K562 (cell line): ENCODE data around the gene EXOSC2. TPM values are rescaled to one million over a fixed set of nuclear protein-coding genes. Genes with fewer than 3 reads are reported as not detected.

Experiments
- CBX8 ChIP-seq: fragments of 200-600 bp; sonication (generic); IDR thresholded peaks from 2 replicates; pipeline ENCODE4 v1.6.1; 2012; ENCODE audit warnings: borderline replicate concordance, mixed run types, low read depth, mild to moderate bottlenecking, moderate library complexity, mixed read lengths, low read length, control low read depth, inconsistent platforms; ENCODE audit not compliant: poor library complexity, severe bottlenecking; ENCODE audit errors: extremely low read depth
- DDX20 ChIP-seq: fragments of 450-650 bp; IDR thresholded peaks from 2 replicates; pipeline ENCODE4 v1.6.1; 2016; ENCODE audit warnings: missing genetic modification characterization, low read depth, mild to moderate bottlenecking, missing compliant biosample characterization, moderate library complexity
- DMBX1 ChIP-seq: fragments of 250-450 bp; sonication (Bioruptor Pico); IDR thresholded peaks from 2 replicates; pipeline ENCODE4 v1.8.0; 2022; ENCODE audit warnings: inconsistent platforms, mild to moderate bottlenecking, moderate library complexity, borderline replicate concordance
- HOXB6 ChIP-seq: fragments of 250-450 bp; sonication (Bioruptor Pico); IDR thresholded peaks from 2 replicates; pipeline ENCODE4 v1.5.1; 2022; ENCODE audit warnings: mild to moderate bottlenecking, borderline replicate concordance
- IFI16 ChIP-seq: fragments of 250-450 bp; sonication (Bioruptor Pico); IDR thresholded peaks from 2 replicates; pipeline ENCODE4 v2.1.2; 2022; ENCODE audit warnings: mild to moderate bottlenecking, inconsistent platforms
- MCM7 ChIP-seq, 2 experiments: fragments of 450-650 bp; IDR thresholded peaks; 2 replicates each; pipeline ENCODE4 v1.6.1; 2016 to 2018
- U2AF1 ChIP-seq: fragments of 200-400 bp; formaldehyde crosslinking; optimal IDR thresholded peaks from 2 replicates; pipeline ENCODE3; 2017; ENCODE audit warnings: mild to moderate bottlenecking, low read depth, low read length, moderate library complexity
- ZNF175 ChIP-seq: fragments of 200-800 bp; sonication (Bioruptor generic); IDR thresholded peaks from 2 replicates; pipeline ENCODE4 v1.6.1; 2016; ENCODE audit warnings: low read depth, mild to moderate bottlenecking, missing genetic modification characterization, missing compliant biosample characterization
- polyA plus RNA-seq, 8 experiments: library from polyadenylated mRNA; depleted of rRNA in 4 of 8; stranded (reverse) in 5 of 8; unstranded in 3 of 8; fragments of >200 nt; fragmentation: Nextera tagmentation in 2 of 8; fragmentation: Illumina TruSeq in 1 of 8; extraction: Ambion mirVana in 2 of 8; extraction: Trizol in 1 of 8; gene quantifications; 2 replicates each; pipeline versions ENCODE4 v1.2.1 to v1.2.3, GENCODE V29; 2011 to 2014; ENCODE audit warnings: inconsistent platforms in 1 of 8, missing spikeins in 1 of 8
- total RNA-seq, 7 experiments: library from RNA; depleted of rRNA in 6 of 7; stranded (reverse); fragments of >200 nt in 6 of 7; fragmentation: Illumina TruSeq in 2 of 7; extraction: Trizol in 2 of 7; gene quantifications; 2 replicates each; pipeline versions ENCODE4 v1.2.1 to v1.2.3, GENCODE V29; 2011 to 2021; ENCODE audit warnings: low replicate concordance in 1 of 7
- TF ChIP-seq, protein P1 (sequence below): sonication (generic); formaldehyde crosslinking; IDR thresholded peaks from 2 replicates; pipeline ENCODE4 v1.8.0; 2022; ENCODE audit warnings: mild to moderate bottlenecking, missing genetic modification reagents, borderline replicate concordance
- TF ChIP-seq, protein P2 (sequence below): sonication (generic); formaldehyde crosslinking; IDR thresholded peaks from 2 replicates; pipeline ENCODE4 v1.8.0; 2022; ENCODE audit warnings: missing genetic modification reagents, mild to moderate bottlenecking, borderline replicate concordance
- TF ChIP-seq, protein P3 (sequence below): fragments of 150-350 bp; IDR thresholded peaks from 2 replicates; pipeline ENCODE4 v1.6.1; 2014; ENCODE audit warnings: low read depth, mild to moderate bottlenecking, low read length, borderline replicate concordance
- TF ChIP-seq, protein P4 (sequence below): fragments of 450-650 bp; IDR thresholded peaks from 2 replicates; pipeline ENCODE4 v1.6.1; 2018; ENCODE audit not compliant: partially characterized antibody

The EXOSC2 gene
- total and polyA plus RNA-seq, 9 of the 15 experiments (the other 6 are each of a cell fraction or from before 2014, with no cell fraction given), result 46.0 to 101 (median 77.6) TPM

DNA sequence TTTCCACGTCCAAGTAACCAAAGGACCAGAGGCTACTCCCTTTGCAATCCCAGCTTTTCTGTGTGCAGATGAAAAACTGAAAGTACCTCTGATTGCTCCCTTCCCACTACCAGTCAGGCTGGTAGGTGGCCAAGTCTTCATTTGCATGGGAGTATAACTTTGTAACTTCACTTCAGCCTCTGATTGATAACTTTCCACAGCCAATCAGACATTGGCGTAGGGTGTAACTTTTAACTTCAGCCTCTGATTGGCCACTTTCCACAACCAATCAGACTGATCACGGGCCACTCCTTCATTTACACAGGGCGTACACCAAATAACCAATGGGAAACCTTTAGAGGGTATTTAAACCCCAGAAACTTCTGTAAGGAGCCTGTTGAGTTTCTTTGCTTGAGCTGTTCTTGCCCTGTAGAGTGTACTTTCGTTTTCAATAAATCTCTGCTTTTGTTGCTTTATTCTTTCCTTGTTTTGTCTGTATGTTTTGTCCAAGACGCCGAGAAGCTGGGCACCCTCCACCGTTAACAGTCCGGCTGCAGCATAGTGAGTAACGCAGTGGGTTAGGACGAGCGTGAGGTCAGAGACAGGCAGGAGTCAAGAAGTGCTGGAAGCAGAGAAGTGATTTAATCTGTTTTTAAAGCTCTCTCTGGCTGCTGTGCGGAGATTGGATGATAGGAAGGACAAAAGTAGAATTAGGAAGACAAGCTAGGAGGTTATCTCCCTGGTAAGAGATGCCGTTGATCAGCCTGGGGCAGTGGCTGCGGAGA, 3.5 kb upstream of the EXOSC2 start (continued):
- TF ChIP-seq, protein P1, sequence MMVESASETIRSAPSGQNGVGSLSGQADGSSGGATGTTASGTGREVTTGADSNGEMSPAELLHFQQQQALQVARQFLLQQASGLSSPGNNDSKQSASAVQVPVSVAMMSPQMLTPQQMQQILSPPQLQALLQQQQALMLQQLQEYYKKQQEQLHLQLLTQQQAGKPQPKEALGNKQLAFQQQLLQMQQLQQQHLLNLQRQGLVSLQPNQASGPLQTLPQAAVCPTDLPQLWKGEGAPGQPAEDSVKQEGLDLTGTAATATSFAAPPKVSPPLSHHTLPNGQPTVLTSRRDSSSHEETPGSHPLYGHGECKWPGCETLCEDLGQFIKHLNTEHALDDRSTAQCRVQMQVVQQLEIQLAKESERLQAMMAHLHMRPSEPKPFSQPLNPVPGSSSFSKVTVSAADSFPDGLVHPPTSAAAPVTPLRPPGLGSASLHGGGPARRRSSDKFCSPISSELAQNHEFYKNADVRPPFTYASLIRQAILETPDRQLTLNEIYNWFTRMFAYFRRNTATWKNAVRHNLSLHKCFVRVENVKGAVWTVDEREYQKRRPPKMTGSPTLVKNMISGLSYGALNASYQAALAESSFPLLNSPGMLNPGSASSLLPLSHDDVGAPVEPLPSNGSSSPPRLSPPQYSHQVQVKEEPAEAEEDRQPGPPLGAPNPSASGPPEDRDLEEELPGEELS (CRISPR knock-in tag), result no peak
- TF ChIP-seq MCM7 (IDR thresholded peaks at IDR 0.05), result no peak
- no peak for TF ChIP-seq ZNF175 (CRISPR knock-in tag)
- TF ChIP-seq CBX8, result no peak
- TF ChIP-seq, protein P2, sequence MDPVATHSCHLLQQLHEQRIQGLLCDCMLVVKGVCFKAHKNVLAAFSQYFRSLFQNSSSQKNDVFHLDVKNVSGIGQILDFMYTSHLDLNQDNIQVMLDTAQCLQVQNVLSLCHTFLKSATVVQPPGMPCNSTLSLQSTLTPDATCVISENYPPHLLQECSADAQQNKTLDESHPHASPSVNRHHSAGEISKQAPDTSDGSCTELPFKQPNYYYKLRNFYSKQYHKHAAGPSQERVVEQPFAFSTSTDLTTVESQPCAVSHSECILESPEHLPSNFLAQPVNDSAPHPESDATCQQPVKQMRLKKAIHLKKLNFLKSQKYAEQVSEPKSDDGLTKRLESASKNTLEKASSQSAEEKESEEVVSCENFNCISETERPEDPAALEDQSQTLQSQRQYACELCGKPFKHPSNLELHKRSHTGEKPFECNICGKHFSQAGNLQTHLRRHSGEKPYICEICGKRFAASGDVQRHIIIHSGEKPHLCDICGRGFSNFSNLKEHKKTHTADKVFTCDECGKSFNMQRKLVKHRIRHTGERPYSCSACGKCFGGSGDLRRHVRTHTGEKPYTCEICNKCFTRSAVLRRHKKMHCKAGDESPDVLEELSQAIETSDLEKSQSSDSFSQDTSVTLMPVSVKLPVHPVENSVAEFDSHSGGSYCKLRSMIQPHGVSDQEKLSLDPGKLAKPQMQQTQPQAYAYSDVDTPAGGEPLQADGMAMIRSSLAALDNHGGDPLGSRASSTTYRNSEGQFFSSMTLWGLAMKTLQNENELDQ (CRISPR knock-in tag), result no peak
- TF ChIP-seq, protein P3, sequence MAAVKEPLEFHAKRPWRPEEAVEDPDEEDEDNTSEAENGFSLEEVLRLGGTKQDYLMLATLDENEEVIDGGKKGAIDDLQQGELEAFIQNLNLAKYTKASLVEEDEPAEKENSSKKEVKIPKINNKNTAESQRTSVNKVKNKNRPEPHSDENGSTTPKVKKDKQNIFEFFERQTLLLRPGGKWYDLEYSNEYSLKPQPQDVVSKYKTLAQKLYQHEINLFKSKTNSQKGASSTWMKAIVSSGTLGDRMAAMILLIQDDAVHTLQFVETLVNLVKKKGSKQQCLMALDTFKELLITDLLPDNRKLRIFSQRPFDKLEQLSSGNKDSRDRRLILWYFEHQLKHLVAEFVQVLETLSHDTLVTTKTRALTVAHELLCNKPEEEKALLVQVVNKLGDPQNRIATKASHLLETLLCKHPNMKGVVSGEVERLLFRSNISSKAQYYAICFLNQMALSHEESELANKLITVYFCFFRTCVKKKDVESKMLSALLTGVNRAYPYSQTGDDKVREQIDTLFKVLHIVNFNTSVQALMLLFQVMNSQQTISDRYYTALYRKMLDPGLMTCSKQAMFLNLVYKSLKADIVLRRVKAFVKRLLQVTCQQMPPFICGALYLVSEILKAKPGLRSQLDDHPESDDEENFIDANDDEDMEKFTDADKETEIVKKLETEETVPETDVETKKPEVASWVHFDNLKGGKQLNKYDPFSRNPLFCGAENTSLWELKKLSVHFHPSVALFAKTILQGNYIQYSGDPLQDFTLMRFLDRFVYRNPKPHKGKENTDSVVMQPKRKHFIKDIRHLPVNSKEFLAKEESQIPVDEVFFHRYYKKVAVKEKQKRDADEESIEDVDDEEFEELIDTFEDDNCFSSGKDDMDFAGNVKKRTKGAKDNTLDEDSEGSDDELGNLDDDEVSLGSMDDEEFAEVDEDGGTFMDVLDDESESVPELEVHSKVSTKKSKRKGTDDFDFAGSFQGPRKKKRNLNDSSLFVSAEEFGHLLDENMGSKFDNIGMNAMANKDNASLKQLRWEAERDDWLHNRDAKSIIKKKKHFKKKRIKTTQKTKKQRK, result no peak
- TF ChIP-seq IFI16 (CRISPR knock-in tag), result no peak
- TF ChIP-seq DDX20 (tag), result no peak
- no peak for TF ChIP-seq U2AF1
- no peak for TF ChIP-seq HOXB6
- TF ChIP-seq DMBX1 (CRISPR knock-in tag), result no peak
- TF ChIP-seq, protein P4, sequence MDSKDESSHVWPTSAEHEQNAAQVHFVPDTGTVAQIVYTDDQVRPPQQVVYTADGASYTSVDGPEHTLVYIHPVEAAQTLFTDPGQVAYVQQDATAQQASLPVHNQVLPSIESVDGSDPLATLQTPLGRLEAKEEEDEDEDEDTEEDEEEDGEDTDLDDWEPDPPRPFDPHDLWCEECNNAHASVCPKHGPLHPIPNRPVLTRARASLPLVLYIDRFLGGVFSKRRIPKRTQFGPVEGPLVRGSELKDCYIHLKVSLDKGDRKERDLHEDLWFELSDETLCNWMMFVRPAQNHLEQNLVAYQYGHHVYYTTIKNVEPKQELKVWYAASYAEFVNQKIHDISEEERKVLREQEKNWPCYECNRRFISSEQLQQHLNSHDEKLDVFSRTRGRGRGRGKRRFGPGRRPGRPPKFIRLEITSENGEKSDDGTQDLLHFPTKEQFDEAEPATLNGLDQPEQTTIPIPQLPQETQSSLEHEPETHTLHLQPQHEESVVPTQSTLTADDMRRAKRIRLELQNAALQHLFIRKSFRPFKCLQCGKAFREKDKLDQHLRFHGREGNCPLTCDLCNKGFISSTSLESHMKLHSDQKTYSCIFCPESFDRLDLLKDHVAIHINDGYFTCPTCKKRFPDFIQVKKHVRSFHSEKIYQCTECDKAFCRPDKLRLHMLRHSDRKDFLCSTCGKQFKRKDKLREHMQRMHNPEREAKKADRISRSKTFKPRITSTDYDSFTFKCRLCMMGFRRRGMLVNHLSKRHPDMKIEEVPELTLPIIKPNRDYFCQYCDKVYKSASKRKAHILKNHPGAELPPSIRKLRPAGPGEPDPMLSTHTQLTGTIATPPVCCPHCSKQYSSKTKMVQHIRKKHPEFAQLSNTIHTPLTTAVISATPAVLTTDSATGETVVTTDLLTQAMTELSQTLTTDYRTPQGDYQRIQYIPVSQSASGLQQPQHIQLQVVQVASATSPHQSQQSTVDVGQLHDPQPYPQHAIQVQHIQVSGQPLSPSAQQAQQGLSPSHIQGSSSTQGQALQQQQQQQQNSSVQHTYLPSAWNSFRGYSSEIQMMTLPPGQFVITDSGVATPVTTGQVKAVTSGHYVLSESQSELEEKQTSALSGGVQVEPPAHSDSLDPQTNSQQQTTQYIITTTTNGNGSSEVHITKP, result peak; percentile 61
